Subcutaneous adipose tissue (tissue), 4 donors: ENCODE data around the gene PAFAH2. TPM values are rescaled to one million over a fixed set of nuclear protein-coding genes. Genes with fewer than 3 reads are reported as not detected.

ENCODE experiments used
- total RNA-seq, 4 donors: library from RNA; depleted of rRNA; stranded (reverse); fragments of >200 nt; gene quantifications; one replicate each; pipeline ENCODE4 v1.1.0, GENCODE V29; 2016
- TF ChIP-seq, protein P1 (sequence below): fragments of 450-650 bp; IDR thresholded peaks from one replicate; pipeline ENCODE4 v1.5.1; 2016; ENCODE audit warnings: low read depth, mild to moderate bottlenecking, control low read depth, antibody characterized with exemption, moderate library complexity

PAFAH2 gene
- total RNA-seq, 4 donors from 2014 or later: 6.7 to 12.6 (median 9.1) TPM

DNA sequence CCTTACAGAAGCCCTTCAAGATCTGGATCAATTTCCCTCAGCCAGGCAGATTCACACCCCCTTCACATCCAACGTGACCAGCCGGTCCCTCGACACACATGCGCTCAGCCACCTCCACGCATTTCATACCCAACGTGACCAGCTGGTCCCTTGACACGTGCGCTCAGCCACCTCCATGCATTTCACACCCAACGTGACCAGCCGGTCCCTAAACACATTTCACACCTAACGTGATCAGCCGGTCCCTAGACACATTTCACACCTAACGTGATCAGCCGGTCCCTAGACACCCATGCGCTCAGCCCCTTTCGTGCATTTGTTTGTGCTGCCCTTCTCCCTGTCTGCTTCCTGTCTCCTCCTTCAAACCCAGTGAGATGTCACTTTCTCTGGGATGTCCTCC lies 8.8 kb upstream of the PAFAH2 start:
- TF ChIP-seq, protein P1, sequence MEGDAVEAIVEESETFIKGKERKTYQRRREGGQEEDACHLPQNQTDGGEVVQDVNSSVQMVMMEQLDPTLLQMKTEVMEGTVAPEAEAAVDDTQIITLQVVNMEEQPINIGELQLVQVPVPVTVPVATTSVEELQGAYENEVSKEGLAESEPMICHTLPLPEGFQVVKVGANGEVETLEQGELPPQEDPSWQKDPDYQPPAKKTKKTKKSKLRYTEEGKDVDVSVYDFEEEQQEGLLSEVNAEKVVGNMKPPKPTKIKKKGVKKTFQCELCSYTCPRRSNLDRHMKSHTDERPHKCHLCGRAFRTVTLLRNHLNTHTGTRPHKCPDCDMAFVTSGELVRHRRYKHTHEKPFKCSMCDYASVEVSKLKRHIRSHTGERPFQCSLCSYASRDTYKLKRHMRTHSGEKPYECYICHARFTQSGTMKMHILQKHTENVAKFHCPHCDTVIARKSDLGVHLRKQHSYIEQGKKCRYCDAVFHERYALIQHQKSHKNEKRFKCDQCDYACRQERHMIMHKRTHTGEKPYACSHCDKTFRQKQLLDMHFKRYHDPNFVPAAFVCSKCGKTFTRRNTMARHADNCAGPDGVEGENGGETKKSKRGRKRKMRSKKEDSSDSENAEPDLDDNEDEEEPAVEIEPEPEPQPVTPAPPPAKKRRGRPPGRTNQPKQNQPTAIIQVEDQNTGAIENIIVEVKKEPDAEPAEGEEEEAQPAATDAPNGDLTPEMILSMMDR: no peak

- TF ChIP-seq, protein P1: no peak
Observed at GRCh38 chr1:26005434-26006105, 7.7 kb upstream of the PAFAH2 start.

GRCh38 chr1:26003756-26004155 lies 5.9 kb upstream of the PAFAH2 start:
- TF ChIP-seq, protein P1: no peak

GRCh38 chr1:26003262-26003661 lies 5.4 kb upstream of the PAFAH2 start:
- TF ChIP-seq, protein P1: no peak

- TF ChIP-seq, protein P1: no peak
Observed at GRCh38 chr1:25999041-25999800, 1.4 kb upstream of the PAFAH2 start.

GRCh38 chr1:25996966-25997827 lies 666 bp downstream of the PAFAH2 start:
- TF ChIP-seq, protein P1: no peak
